Hepatocyte (in vitro differentiated cells): ENCODE data around the gene C9orf152. TPM values are rescaled to one million over a fixed set of nuclear protein-coding genes. Genes with fewer than 3 reads are reported as not detected.

ENCODE experiments used
- DNase-seq: peaks from one replicate; pipeline ENCODE4 v3.0.0-alpha.2; 2016; ENCODE audit warnings: low spot score
- H2AFZ ChIP-seq: fragments of 200-600 bp; sonication (generic); 2 replicates; pipeline ENCODE4 v1.6.0; 2016; ENCODE audit warnings: antibody characterized with exemption, mild to moderate bottlenecking
- H3K27ac ChIP-seq: fragments of 200-600 bp; sonication (generic); 2 replicates; pipeline ENCODE4 v1.5.1; 2016; ENCODE audit warnings: mild to moderate bottlenecking
- H3K27me3 ChIP-seq: fragments of 200-600 bp; sonication (generic); 2 replicates; pipeline ENCODE4 v1.6.1; 2016
- H3K36me3 ChIP-seq: fragments of 200-600 bp; sonication (generic); replicated peaks from 2 replicates; pipeline ENCODE4 v1.5.1; 2016; ENCODE audit warnings: low read depth; ENCODE audit not compliant: insufficient read depth
- H3K4me1 ChIP-seq: fragments of 200-600 bp; sonication (generic); 2 replicates; pipeline ENCODE4 v1.5.1; 2016; ENCODE audit warnings: mild to moderate bottlenecking, moderate library complexity; ENCODE audit not compliant: insufficient read depth
- H3K4me2 ChIP-seq: fragments of 200-600 bp; sonication (generic); 2 replicates; pipeline ENCODE4 v1.6.0; 2016
- H3K4me3 ChIP-seq: fragments of 200-600 bp; sonication (generic); 2 replicates; pipeline ENCODE4 v1.5.1; 2016; ENCODE audit warnings: mild to moderate bottlenecking
- H3K79me2 ChIP-seq: fragments of 200-600 bp; sonication (generic); 2 replicates; pipeline ENCODE4 v1.6.0; 2017; ENCODE audit warnings: mild to moderate bottlenecking
- H3K9me2 ChIP-seq: fragments of 200-600 bp; sonication (generic); replicated peaks from 2 replicates; pipeline ENCODE4 v1.6.0; 2017; ENCODE audit warnings: mild to moderate bottlenecking; ENCODE audit not compliant: insufficient read depth
- H3K9me3 ChIP-seq: fragments of 200-600 bp; sonication (generic); 2 replicates; pipeline ENCODE4 v1.5.1; 2016; ENCODE audit warnings: low read depth, mild to moderate bottlenecking
- H4K20me1 ChIP-seq: fragments of 200-600 bp; sonication (generic); 2 replicates; pipeline ENCODE4 v1.6.0; 2016; ENCODE audit warnings: mild to moderate bottlenecking; ENCODE audit not compliant: insufficient read depth, poor library complexity, severe bottlenecking
- CTCF ChIP-seq: fragments of 200-600 bp; sonication (generic); IDR thresholded peaks from 2 replicates; pipeline ENCODE4 v1.5.1; 2016; ENCODE audit warnings: antibody characterized with exemption, mild to moderate bottlenecking; ENCODE audit not compliant: poor library complexity
- EZH2 ChIP-seq: fragments of 200-600 bp; sonication (generic); IDR thresholded peaks from 2 replicates; pipeline ENCODE4 v1.6.1; 2016; ENCODE audit warnings: antibody characterized with exemption, mild to moderate bottlenecking, borderline replicate concordance
- EZH2phosphoT487 ChIP-seq: fragments of 200-600 bp; sonication (generic); IDR thresholded peaks from one replicate; pipeline ENCODE4 v1.6.1; 2018; ENCODE audit warnings: antibody characterized with exemption, mild to moderate bottlenecking, low read depth, moderate library complexity; ENCODE audit not compliant: unreplicated experiment, severe bottlenecking
- WGBS: methylation state at CpG from one replicate; pipeline ENCODE4 v1.1.6; 2016; ENCODE audit warnings: low lambda C conversion rate; ENCODE audit errors: missing lambda C conversion rate; 5-methylcytosine and 5-hydroxymethylcytosine counted together
- polyA plus RNA-seq: library from polyadenylated mRNA; unstranded; fragments of >200 nt; fragmentation: Nextera tagmentation; extraction: Ambion mirVana; gene quantifications from 2 replicates; pipeline ENCODE4 v1.2.1, GENCODE V29; 2016
- total RNA-seq: library from RNA; depleted of rRNA; stranded (reverse); fragments of >200 nt; gene quantifications from 2 replicates; pipeline ENCODE4 v1.2.3, GENCODE V29; 2014

Gene C9orf152
- total and polyA plus RNA-seq, 2 experiments from 2014 or later = 0.68 to 1.2 TPM

GRCh38 chr9:110160685-110161084 lies 47.3 kb downstream of the C9orf152 start:
- DNase-seq = no peak
- no peak overlapping the region for H2AFZ ChIP-seq
- TF ChIP-seq EZH2 (no peak), EZH2phosphoT487 (no peak), CTCF (no peak)
- H3K4me3 ChIP-seq = no peak overlapping the region
- H3K27ac ChIP-seq = no peak overlapping the region
- H4K20me1 ChIP-seq = peaks cover 25% of the 10 kb centered on the region
- H3K4me2 ChIP-seq = no peak overlapping the region
- peaks cover 51% of the 10 kb centered on the region for H3K79me2 ChIP-seq
- H3K4me1 ChIP-seq = peaks cover 4% of the 10 kb centered on the region
- no peaks in the 10 kb centered on the region for H3K36me3 ChIP-seq
- H3K9me2 ChIP-seq = no peaks in the 10 kb centered on the region
- no peaks in the 10 kb centered on the region for H3K9me3 ChIP-seq
- H3K27me3 ChIP-seq = no peaks in the 10 kb centered on the region
- 93% methylated on average over 7 of the region's 7 CpGs for WGBS

GRCh38 chr9:110160123-110160522 lies 47.8 kb downstream of the C9orf152 start:
- no peak for DNase-seq
- no peak overlapping the region for H3K4me3 ChIP-seq
- H3K9me3 ChIP-seq = no peaks in the 10 kb centered on the region
- no peaks in the 10 kb centered on the region for H3K36me3 ChIP-seq
- H3K27ac ChIP-seq = no peak overlapping the region
- H4K20me1 ChIP-seq = peaks cover 25% of the 10 kb centered on the region
- no peak overlapping the region for H3K4me2 ChIP-seq
- no peak overlapping the region for H2AFZ ChIP-seq
- WGBS = 85% methylated on average over 1 of the region's 1 CpG
- peaks cover 4% of the 10 kb centered on the region for H3K4me1 ChIP-seq
- peaks cover 49% of the 10 kb centered on the region for H3K79me2 ChIP-seq
- TF ChIP-seq EZH2 = no peak
- TF ChIP-seq EZH2phosphoT487 = no peak
- no peak for TF ChIP-seq CTCF
- no peaks in the 10 kb centered on the region for H3K27me3 ChIP-seq
- H3K9me2 ChIP-seq = no peaks in the 10 kb centered on the region

GRCh38 chr9:110157823-110158664 lies 49.9 kb downstream of the C9orf152 start:
- Histone ChIP-seq H3K79me2 (peaks cover 57% of the 10 kb centered on the region), H4K20me1 (peaks cover 16% of the 10 kb centered on the region)

More at GRCh38 chr9:110157823-110158664, 49.9 kb downstream of the C9orf152 start:
- no peaks in the 10 kb centered on the region for H3K27me3 ChIP-seq
- H3K4me3 ChIP-seq = no peak overlapping the region
- no peak overlapping the region for H2AFZ ChIP-seq
- H3K9me2 ChIP-seq = no peaks in the 10 kb centered on the region
- no peak overlapping the region for H3K4me2 ChIP-seq
- H3K4me1 ChIP-seq = peaks cover 4% of the 10 kb centered on the region
- no peak overlapping the region for H3K27ac ChIP-seq
- no peaks in the 10 kb centered on the region for H3K36me3 ChIP-seq
- TF ChIP-seq CTCF (no peak), EZH2phosphoT487 (no peak), EZH2 (no peak)
- WGBS = 52% methylated on average over 9 of the region's 9 CpGs
- DNase-seq = no peak
- H3K9me3 ChIP-seq = no peaks in the 10 kb centered on the region
